Stomach smooth muscle (tissue), 2 donors: Measurements from ENCODE around the gene WNK2.
"Not testable (repeated sequence)": the region's sequence is repeated elsewhere in the genome, so short reads cannot be mapped to it uniquely, and the experiment has no call there.

Source experiments
- H3K27ac ChIP-seq: one replicate; pipeline ENCODE4 v1.7.0; 2013; ENCODE audit warnings: mild to moderate bottlenecking, low read length, inconsistent platforms
- H3K27me3 ChIP-seq, 2 donors: one replicate each; pipeline ENCODE4 v1.7.0; 2013; ENCODE audit warnings: low read length in 2 of 2; ENCODE audit not compliant: insufficient read depth in 2 of 2, control insufficient read depth in 1 of 2
- H3K36me3 ChIP-seq, 2 donors: one replicate each; pipeline ENCODE4 v1.7.0; 2013; ENCODE audit warnings: low read length in 2 of 2; ENCODE audit not compliant: control insufficient read depth in 2 of 2, insufficient read depth in 2 of 2
- H3K4me1 ChIP-seq: one replicate; pipeline ENCODE4 v1.7.0; 2013; ENCODE audit warnings: low read length; ENCODE audit not compliant: control insufficient read depth, insufficient read depth
- H3K4me3 ChIP-seq, 2 donors: one replicate each; pipeline ENCODE4 v1.7.0; 2013; ENCODE audit warnings: low read length in 2 of 2
- H3K9ac ChIP-seq, 2 donors: one replicate each; pipeline ENCODE4 v1.7.0; 2013; ENCODE audit warnings: low read length in 2 of 2, mild to moderate bottlenecking in 1 of 2
- H3K9me3 ChIP-seq, 2 donors: one replicate each; pipeline ENCODE4 v1.7.0; 2013; ENCODE audit warnings: low read length in 2 of 2; ENCODE audit not compliant: control insufficient read depth in 2 of 2
- donor health status: healthy.
- donor health status: Pancreatic carcinoma.

The WNK2 gene

DNA sequence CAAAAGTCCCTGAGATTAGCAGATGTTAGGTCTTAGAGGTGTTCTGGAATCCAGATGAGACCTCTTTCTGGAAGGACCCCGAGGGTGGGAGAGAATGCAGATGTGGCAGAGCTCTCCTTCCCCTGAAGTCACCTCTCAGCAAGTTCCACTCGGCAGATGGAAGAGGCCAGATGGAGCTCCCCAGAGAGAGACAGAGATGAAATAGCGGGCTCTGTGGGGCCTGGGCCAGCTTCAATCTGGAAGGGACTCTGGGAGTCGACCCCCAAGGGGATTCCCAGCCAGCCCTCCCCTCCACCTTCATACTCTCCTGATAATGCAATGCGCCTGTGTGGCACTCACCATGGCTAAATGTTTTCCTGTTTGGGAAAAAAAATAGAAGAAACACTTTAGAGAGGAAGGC lies 60.2 kb downstream of the WNK2 start:
- Histone ChIP-seq H3K9me3 (no peaks in the 10 kb centered on the region), H3K4me1 (peaks cover 4% of the 10 kb centered on the region), H3K27me3 (no peaks in the 10 kb centered on the region), H3K36me3 (peaks cover 4 to 34% of the 10 kb centered on the region in 2 donors), H3K9ac (no peak overlapping the region), H3K27ac (no peak overlapping the region), H3K4me3 (no peak overlapping the region)

DNA sequence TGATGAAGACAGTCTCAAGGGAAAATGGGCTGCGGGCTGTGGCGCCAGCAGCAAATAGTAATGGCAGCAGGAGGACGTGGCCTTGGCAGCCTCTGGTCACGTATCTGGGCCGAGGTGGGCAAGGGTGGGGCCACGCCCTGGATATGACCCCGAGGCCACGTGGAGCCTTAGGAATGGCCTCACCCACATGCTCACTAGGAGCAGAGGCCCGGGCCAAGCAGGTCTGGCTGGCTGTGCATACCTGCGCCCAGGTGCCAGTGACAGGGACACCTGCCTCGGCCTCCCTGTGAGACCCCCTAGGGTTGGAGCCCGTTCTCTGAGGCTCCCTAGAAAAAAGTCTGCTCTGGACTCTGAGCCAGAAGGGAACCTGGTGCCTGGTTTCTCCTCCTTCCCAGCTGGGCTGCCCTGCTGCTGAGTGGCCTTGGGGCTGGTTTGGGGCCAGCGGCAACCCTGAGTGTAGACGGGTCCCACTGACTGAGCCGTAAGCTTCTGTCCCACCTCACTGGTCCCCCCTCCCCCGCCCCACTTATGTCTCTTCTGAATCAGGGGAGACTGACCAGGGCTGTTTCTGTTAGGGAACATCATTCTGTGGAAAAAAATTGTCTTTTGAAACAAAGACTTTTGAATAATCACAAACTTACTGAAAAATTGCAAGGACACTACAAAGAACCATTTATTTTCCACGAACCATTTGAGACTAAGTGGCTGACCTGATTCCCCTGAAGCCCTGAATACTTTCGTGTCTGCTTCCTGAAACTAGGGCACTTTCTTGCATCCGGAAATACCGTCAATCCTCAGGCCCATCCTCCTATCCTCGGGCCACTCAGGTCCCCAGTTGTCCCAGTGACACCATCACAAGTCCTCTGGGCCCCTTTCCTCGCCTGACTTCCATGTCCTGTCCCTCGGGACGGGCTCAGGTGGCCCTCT lies 60.8 kb downstream of the WNK2 start:
- Histone ChIP-seq H3K9me3 (no peaks in the 10 kb centered on the region), H3K36me3 (peaks cover 4 to 33% of the 10 kb centered on the region in 2 donors), H3K9ac (no peak overlapping the region), H3K27ac (no peak overlapping the region), H3K4me3 (no peak overlapping the region), H3K4me1 (peaks cover 4% of the 10 kb centered on the region), H3K27me3 (no peaks in the 10 kb centered on the region)

DNA sequence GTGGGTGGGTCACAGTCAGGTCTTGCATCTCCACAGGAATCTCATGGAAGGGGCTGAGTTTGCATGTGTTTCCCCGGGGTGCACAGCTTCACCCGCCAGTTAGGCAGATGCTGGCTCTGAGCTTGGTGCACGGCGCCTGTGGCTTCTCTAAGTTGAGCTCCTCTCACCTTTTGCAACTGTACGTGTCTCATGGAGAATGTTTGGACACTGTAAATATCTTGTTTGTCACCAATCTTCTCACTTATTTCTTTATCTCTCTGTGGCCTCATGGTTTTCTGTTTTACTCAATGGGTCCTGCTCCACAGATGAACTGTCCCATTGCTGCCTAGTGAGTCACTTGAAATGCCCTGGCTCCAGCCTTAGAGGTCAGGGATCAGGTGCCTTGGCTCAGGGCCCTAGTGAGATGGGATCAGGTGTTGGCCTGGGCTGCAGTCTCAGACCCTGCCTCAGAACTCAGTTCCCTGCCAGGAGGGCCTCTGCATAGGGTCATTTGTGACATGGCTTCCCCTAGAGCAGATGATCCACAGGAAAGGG lies 61.6 kb downstream of the WNK2 start:
- H3K27ac ChIP-seq = no peak overlapping the region
- no peaks in the 10 kb centered on the region for H3K9me3 ChIP-seq
- no peak overlapping the region for H3K9ac ChIP-seq
- peaks cover 4% of the 10 kb centered on the region for H3K4me1 ChIP-seq
- H3K27me3 ChIP-seq = no peaks in the 10 kb centered on the region
- H3K4me3 ChIP-seq = no peak overlapping the region
- peaks cover 9 to 36% of the 10 kb centered on the region in 2 donors for H3K36me3 ChIP-seq

DNA sequence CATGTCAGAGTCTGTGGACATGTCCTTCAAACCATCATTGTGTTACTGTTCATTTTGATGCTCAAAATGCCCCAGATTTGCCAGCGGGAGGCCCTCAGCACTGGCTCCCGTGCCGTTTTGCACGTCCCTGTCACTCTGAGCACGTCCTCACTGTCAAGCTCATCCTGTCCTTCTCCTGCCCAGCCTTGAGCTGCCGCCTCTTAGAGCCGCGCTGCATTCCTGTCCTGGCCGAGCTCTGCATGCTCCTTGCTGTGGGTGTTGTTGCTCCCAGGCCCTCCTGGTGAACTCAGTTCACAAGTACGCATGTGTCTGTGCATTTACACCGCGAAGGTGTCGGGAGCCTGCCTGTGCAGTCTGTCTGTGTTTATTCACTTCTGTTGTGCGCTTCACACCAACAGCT lies 62.2 kb downstream of the WNK2 start:
- H3K27me3 ChIP-seq = no peaks in the 10 kb centered on the region
- peaks cover 9 to 35% of the 10 kb centered on the region in 2 donors for H3K36me3 ChIP-seq
- H3K9ac ChIP-seq = no peak overlapping the region
- no peak overlapping the region for H3K4me3 ChIP-seq
- peaks cover 4% of the 10 kb centered on the region for H3K4me1 ChIP-seq
- no peak overlapping the region for H3K27ac ChIP-seq
- H3K9me3 ChIP-seq = no peaks in the 10 kb centered on the region

GRCh38 chr9:93246526-93246925 lies 62.6 kb downstream of the WNK2 start:
- Histone ChIP-seq H3K27me3 (no peaks in the 10 kb centered on the region), H3K36me3 (peaks cover 9 to 32% of the 10 kb centered on the region in 2 donors), H3K27ac (no peak overlapping the region), H3K4me1 (peaks cover 4% of the 10 kb centered on the region), H3K9ac (no peak overlapping the region), H3K9me3 (no peaks in the 10 kb centered on the region), H3K4me3 (no peak overlapping the region)

DNA sequence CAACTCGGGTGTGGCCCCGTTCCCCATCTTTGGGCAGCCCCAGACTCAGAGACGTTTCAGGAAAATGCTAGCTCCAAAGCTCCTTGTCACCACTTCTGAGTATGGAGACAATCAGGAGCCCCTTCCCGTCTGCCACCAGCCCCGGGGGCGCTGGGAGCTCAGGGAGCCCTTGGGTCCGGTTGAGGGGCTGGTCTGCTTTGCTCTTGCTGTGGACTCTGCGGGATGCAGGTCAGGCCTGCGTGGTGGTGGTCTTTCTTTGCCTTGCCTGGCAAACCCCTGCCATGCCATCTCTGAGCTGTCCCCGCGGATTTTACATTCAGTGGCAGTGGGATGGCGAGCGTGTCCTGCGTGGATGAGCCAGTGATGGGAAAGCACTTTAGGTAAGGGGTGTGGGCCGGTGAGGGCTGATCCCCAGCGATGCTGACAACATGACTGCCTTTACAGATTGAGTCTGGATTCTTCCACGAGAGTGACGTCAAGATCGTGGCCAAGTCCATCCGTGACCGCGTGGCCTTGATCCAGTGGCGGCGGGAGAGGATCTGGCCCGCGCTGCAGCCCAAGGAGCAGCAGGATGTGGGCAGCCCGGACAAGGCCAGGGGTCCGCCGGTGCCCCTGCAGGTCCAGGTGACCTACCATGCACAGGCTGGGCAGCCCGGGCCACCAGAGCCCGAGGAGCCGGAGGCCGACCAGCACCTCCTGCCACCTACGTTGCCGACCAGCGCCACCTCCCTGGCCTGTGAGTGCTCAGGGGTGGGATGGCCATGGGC lies 63.3 kb downstream of the WNK2 start:
- Histone ChIP-seq H3K9me3 (no peaks in the 10 kb centered on the region), H3K9ac (no peak overlapping the region), H3K27ac (no peak overlapping the region), H3K4me3 (no peak overlapping the region), H3K4me1 (peaks cover 4% of the 10 kb centered on the region), H3K27me3 (no peaks in the 10 kb centered on the region), H3K36me3 (peaks cover 9 to 31% of the 10 kb centered on the region in 2 donors)

- H3K9me3 ChIP-seq = no peaks in the 10 kb centered on the region
- no peak overlapping the region for H3K27ac ChIP-seq
- peaks cover 4% of the 10 kb centered on the region for H3K4me1 ChIP-seq
- no peak overlapping the region for H3K4me3 ChIP-seq
- no peak overlapping the region for H3K9ac ChIP-seq
- no peaks in the 10 kb centered on the region for H3K27me3 ChIP-seq
- H3K36me3 ChIP-seq = peaks cover 9 to 28% of the 10 kb centered on the region in 2 donors
These were observed 64.0 kb downstream of the WNK2 start for GRCh38 chr9:93247892-93248291.

DNA sequence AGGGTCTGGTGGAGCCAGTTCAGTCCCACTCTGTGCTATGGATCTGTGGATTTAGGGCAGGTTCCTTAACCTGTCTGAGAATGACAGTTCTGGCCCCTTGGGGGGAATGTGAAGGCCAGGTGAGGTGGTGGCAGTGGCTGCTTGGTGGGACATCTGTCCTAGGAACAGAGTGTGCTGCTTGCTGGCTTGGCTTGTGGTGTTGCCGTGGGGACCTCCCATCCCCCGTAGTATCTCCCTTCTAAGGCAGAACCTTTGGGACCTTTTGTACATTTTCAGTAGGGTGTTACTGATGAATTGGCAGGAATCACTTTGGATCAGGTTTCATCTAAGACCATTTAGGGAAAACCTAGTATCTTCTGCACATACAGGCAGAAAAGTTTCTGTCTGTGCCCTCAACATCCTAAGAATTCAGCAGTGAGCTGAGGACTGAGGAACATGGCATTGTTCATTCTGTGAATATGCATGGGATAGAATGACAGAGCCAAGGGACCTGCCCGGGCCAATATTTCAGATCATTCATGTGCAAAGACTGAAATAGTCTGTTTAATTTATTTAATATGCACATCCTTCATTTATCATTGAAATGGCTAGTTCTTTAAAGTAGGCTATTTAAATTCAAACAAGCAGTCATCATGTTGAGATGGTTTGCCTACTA lies 64.6 kb downstream of the WNK2 start:
- H3K4me3 ChIP-seq = no peak overlapping the region
- H3K36me3 ChIP-seq = peaks cover 9 to 29% of the 10 kb centered on the region in 2 donors
- peaks cover 4% of the 10 kb centered on the region for H3K4me1 ChIP-seq
- no peaks in the 10 kb centered on the region for H3K9me3 ChIP-seq
- H3K27me3 ChIP-seq = no peaks in the 10 kb centered on the region
- no peak overlapping the region for H3K9ac ChIP-seq
- H3K27ac ChIP-seq = no peak overlapping the region

GRCh38 chr9:93250185-93250584 lies 66.2 kb downstream of the WNK2 start:
- H3K27me3 ChIP-seq = no peaks in the 10 kb centered on the region
- no peak overlapping the region for H3K9ac ChIP-seq
- peaks cover 9 to 34% of the 10 kb centered on the region in 2 donors for H3K36me3 ChIP-seq
- H3K27ac ChIP-seq = no peak overlapping the region
- no peaks in the 10 kb centered on the region for H3K9me3 ChIP-seq
- peaks cover 4% of the 10 kb centered on the region for H3K4me1 ChIP-seq
- H3K4me3 ChIP-seq = no peak overlapping the region

GRCh38 chr9:93251309-93251708 lies 67.4 kb downstream of the WNK2 start:
- not testable (repeated sequence) for H3K9ac ChIP-seq, H3K4me1 ChIP-seq, H3K27ac ChIP-seq, H3K9me3 ChIP-seq, H3K27me3 ChIP-seq, H3K4me3 ChIP-seq
- H3K36me3 ChIP-seq = peaks cover 10 to 36% of the 10 kb centered on the region in 2 donors
